Ovary (tissue), 3 donors: ENCODE data around the gene ZNF778.

Experiments used
- POLR2A ChIP-seq: fragments of 450-650 bp; IDR thresholded peaks from one replicate; pipeline ENCODE4 v1.6.1; 2017; ENCODE audit warnings: antibody characterized with exemption, mild to moderate bottlenecking, moderate library complexity
- TF ChIP-seq, protein P1 (sequence below), 3 donors: fragments of 450-650 bp in 2 of 3; fragments of 200-600 bp in 1 of 3; IDR thresholded peaks; one replicate each; pipeline versions ENCODE4 v1.5.1 to v1.8.0; 2016 to 2022; ENCODE audit warnings: antibody characterized with exemption in 3 of 3, mild to moderate bottlenecking in 1 of 3
- donor health status: DM: no; HTN: no; CAD: no.

DNA sequence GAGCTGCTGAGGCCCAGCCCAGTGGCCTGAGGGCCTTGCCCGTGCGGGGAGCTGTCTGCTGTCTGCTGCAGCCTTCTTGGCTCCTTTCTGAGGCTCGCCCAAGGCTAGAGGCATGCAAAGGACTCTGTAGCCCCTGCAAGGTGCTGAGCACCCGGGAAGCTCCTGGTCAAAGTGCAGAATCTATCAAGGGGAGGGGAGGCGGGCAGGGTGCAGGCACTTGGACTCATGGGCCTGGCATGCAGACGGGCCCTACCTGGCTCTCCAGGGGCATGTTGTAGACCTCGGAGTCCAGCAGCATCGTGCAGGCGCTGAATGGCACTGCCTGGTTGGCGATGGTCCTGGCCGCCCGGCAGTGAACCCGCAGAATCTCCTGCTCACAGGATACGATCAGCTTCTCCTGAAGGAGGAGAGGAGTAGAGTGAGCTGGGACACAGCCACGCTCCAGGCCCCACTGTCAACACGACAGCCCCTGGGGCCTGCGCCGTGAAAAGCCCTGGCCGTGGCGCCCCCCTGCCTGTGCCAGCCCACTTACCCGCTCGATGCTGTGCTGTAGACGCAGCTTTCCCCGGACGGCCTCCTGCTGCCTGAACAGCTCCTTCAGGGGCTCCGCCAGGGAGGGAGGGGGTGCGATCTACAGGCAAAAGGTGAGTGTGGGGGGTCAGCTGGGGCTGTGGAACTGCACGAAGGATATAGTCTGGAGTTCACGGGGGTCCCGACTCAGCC lies 57.2 kb downstream of the ZNF778 start:
- TF ChIP-seq, protein P1, sequence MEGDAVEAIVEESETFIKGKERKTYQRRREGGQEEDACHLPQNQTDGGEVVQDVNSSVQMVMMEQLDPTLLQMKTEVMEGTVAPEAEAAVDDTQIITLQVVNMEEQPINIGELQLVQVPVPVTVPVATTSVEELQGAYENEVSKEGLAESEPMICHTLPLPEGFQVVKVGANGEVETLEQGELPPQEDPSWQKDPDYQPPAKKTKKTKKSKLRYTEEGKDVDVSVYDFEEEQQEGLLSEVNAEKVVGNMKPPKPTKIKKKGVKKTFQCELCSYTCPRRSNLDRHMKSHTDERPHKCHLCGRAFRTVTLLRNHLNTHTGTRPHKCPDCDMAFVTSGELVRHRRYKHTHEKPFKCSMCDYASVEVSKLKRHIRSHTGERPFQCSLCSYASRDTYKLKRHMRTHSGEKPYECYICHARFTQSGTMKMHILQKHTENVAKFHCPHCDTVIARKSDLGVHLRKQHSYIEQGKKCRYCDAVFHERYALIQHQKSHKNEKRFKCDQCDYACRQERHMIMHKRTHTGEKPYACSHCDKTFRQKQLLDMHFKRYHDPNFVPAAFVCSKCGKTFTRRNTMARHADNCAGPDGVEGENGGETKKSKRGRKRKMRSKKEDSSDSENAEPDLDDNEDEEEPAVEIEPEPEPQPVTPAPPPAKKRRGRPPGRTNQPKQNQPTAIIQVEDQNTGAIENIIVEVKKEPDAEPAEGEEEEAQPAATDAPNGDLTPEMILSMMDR (IDR thresholded peaks at IDR 0.05) = no peak
- TF ChIP-seq POLR2A = no peak
